ENCODE measurements around the gene RNF214.

RNF214 gene

DNA sequence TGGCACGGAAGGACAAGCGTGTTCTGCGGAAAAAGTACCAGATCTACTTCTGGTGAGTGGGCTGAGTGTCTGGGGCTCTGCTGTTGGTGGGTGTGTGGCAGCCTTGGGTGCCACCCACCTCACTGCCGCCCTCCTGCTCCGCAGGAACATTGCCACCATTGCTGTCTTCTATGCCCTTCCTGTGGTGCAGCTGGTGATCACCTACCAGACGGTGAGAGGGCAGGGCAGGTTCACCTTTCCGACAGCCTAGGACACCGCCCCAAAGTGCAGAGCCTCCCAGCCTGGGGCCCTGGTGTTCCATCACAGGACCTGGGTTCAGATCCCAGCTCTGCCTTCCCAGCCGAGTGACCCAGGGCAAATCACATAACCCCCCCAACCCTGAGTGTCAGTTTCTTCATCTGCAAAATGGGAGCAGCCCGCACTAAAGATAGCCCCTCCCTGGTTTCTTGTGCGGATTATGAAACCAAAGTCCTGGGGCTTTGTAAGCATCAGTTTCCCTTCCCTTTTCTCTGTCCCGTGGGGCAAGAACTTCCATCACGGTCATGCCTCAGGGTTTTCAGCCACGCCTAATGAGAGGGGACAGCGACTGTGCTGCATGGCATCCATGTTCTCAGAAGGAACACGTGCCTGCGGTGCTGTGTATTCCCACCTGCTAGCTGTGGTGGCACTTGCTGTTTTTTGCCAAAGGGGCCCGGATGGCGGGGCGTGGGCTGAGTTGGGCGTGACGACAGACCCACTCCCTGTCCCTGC, 43.1 kb upstream of the RNF214 start:
- Histone ChIP-seq H3K27ac (ENCODE audit: insufficient read depth, low read depth, low read length, poor library complexity, severe bottlenecking) (no peak overlapping the region), H3K36me3 (ENCODE audit: control insufficient read depth, insufficient read depth, low read length) (peaks cover 5% of the 10 kb centered on the region)
- WGBS, 2 experiments, result 95% methylated on average over 22 of the region's 22 CpGs

DNA sequence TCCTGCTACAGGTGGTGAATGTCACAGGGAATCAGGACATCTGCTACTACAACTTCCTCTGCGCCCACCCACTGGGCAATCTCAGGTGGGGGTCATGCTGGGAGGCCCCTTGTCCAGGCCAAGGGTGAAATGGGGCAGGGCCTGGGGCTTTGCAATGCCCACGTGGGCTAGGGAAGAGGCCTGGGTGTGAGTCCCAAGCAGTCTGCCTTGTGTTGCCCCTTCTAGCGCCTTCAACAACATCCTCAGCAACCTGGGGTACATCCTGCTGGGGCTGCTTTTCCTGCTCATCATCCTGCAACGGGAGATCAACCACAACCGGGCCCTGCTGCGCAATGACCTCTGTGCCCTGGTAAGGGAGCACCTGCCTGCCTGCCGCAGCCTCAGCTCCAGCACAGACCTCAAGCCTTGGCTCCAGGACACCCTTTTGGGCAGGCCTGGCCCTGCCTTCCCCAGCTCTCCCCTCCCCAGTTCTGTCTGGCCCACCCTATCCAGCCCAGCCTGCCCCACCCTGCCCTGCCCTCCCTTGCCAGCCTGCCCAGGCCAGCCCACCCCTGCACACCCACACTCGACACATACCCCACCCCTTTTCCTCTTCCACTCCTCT, 42.4 kb upstream of the RNF214 start:
- Histone ChIP-seq H3K36me3 (ENCODE audit: control insufficient read depth, insufficient read depth, low read length) (peaks cover 5% of the 10 kb centered on the region), H3K27me3 (ENCODE audit: control insufficient read depth, insufficient read depth, low read length, poor library complexity, severe bottlenecking) (no peaks in the 10 kb centered on the region), H3K4me1 (ENCODE audit: control insufficient read depth, insufficient read depth, low read length) (no peaks in the 10 kb centered on the region), H3K4me3 (ENCODE audit: insufficient read depth, low read depth, low read length) (no peak overlapping the region), H3K9me3 (ENCODE audit: control insufficient read depth, low read length) (no peaks in the 10 kb centered on the region), H3K27ac (ENCODE audit: insufficient read depth, low read depth, low read length, poor library complexity, severe bottlenecking) (no peak overlapping the region)
- 92 to 93% methylated on average over 8 of the region's 8 CpGs for WGBS, 2 experiments

More for the DNA sequence above, 43.1 kb upstream of the RNF214 start:
- no peaks in the 10 kb centered on the region for H3K9me3 ChIP-seq (ENCODE audit: control insufficient read depth, low read length)
- no peaks in the 10 kb centered on the region for H3K4me1 ChIP-seq (ENCODE audit: control insufficient read depth, insufficient read depth, low read length)
- H3K4me3 ChIP-seq (ENCODE audit: insufficient read depth, low read depth, low read length), result no peak overlapping the region
- H3K27me3 ChIP-seq (ENCODE audit: control insufficient read depth, insufficient read depth, low read length, poor library complexity, severe bottlenecking), result no peaks in the 10 kb centered on the region

GRCh38 chr11:117191680-117192400, 40.6 kb upstream of the RNF214 start:
- 94 to 96% methylated on average over 26 of the region's 26 CpGs for WGBS, 2 experiments
- Histone ChIP-seq H3K4me1 (ENCODE audit: control insufficient read depth, insufficient read depth, low read length) (no peaks in the 10 kb centered on the region), H3K27ac (ENCODE audit: insufficient read depth, low read depth, low read length, poor library complexity, severe bottlenecking) (no peak overlapping the region), H3K4me3 (ENCODE audit: insufficient read depth, low read depth, low read length) (no peak overlapping the region), H3K36me3 (ENCODE audit: control insufficient read depth, insufficient read depth, low read length) (peaks cover 5% of the 10 kb centered on the region), H3K9me3 (ENCODE audit: control insufficient read depth, low read length) (no peaks in the 10 kb centered on the region), H3K27me3 (ENCODE audit: control insufficient read depth, insufficient read depth, low read length, poor library complexity, severe bottlenecking) (no peaks in the 10 kb centered on the region)

GRCh38 chr11:117192401-117192875, 40.0 kb upstream of the RNF214 start:
- no peak overlapping the region for H3K27ac ChIP-seq (ENCODE audit: insufficient read depth, low read depth, low read length, poor library complexity, severe bottlenecking)
- H3K9me3 ChIP-seq (ENCODE audit: control insufficient read depth, low read length), result no peaks in the 10 kb centered on the region
- H3K4me1 ChIP-seq (ENCODE audit: control insufficient read depth, insufficient read depth, low read length), result no peaks in the 10 kb centered on the region
- WGBS, 2 experiments, result 94% methylated on average over 17 of the region's 17 CpGs
- H3K27me3 ChIP-seq (ENCODE audit: control insufficient read depth, insufficient read depth, low read length, poor library complexity, severe bottlenecking), result no peaks in the 10 kb centered on the region
- H3K4me3 ChIP-seq (ENCODE audit: insufficient read depth, low read depth, low read length), result no peak overlapping the region
- H3K36me3 ChIP-seq (ENCODE audit: control insufficient read depth, insufficient read depth, low read length), result peaks cover 5% of the 10 kb centered on the region

- H3K9me3 ChIP-seq (ENCODE audit: control insufficient read depth, low read length), result no peaks in the 10 kb centered on the region
- 94 to 96% methylated on average over 15 of the region's 15 CpGs for WGBS, 2 experiments
- H3K4me1 ChIP-seq (ENCODE audit: control insufficient read depth, insufficient read depth, low read length), result peaks cover 8% of the 10 kb centered on the region
Measured at GRCh38 chr11:117193130-117194020, 39.1 kb upstream of the RNF214 start.

GRCh38 chr11:117194267-117194666, 38.2 kb upstream of the RNF214 start:
- Histone ChIP-seq H3K4me3 (ENCODE audit: insufficient read depth, low read depth, low read length) (no peak overlapping the region), H3K36me3 (ENCODE audit: control insufficient read depth, insufficient read depth, low read length) (peaks cover 5% of the 10 kb centered on the region), H3K27me3 (ENCODE audit: control insufficient read depth, insufficient read depth, low read length, poor library complexity, severe bottlenecking) (no peaks in the 10 kb centered on the region), H3K4me1 (ENCODE audit: control insufficient read depth, insufficient read depth, low read length) (peaks cover 16% of the 10 kb centered on the region), H3K27ac (ENCODE audit: insufficient read depth, low read depth, low read length, poor library complexity, severe bottlenecking) (no peak overlapping the region), H3K9me3 (ENCODE audit: control insufficient read depth, low read length) (no peaks in the 10 kb centered on the region)
- 86 to 87% methylated on average over 5 of the region's 5 CpGs for WGBS, 2 experiments

More at GRCh38 chr11:117193130-117194020, 39.1 kb upstream of the RNF214 start:
- H3K4me3 ChIP-seq (ENCODE audit: insufficient read depth, low read depth, low read length), result no peak overlapping the region
- peaks cover 5% of the 10 kb centered on the region for H3K36me3 ChIP-seq (ENCODE audit: control insufficient read depth, insufficient read depth, low read length)
- H3K27ac ChIP-seq (ENCODE audit: insufficient read depth, low read depth, low read length, poor library complexity, severe bottlenecking), result no peak overlapping the region
- no peaks in the 10 kb centered on the region for H3K27me3 ChIP-seq (ENCODE audit: control insufficient read depth, insufficient read depth, low read length, poor library complexity, severe bottlenecking)

GRCh38 chr11:117195258-117195657, 37.2 kb upstream of the RNF214 start:
- peaks cover 26% of the 10 kb centered on the region for H3K4me1 ChIP-seq (ENCODE audit: control insufficient read depth, insufficient read depth, low read length)
- 90 to 95% methylated on average over 4 of the region's 4 CpGs for WGBS, 2 experiments
- H3K4me3 ChIP-seq (ENCODE audit: insufficient read depth, low read depth, low read length), result no peak overlapping the region
- H3K9me3 ChIP-seq (ENCODE audit: control insufficient read depth, low read length), result no peaks in the 10 kb centered on the region
- H3K27me3 ChIP-seq (ENCODE audit: control insufficient read depth, insufficient read depth, low read length, poor library complexity, severe bottlenecking), result no peaks in the 10 kb centered on the region
- peaks cover 5% of the 10 kb centered on the region for H3K36me3 ChIP-seq (ENCODE audit: control insufficient read depth, insufficient read depth, low read length)
- H3K27ac ChIP-seq (ENCODE audit: insufficient read depth, low read depth, low read length, poor library complexity, severe bottlenecking), result no peak overlapping the region

- peaks cover 31% of the 10 kb centered on the region for H3K4me1 ChIP-seq (ENCODE audit: control insufficient read depth, insufficient read depth, low read length)
- H3K9me3 ChIP-seq (ENCODE audit: control insufficient read depth, low read length), result no peaks in the 10 kb centered on the region
- no peaks in the 10 kb centered on the region for H3K27me3 ChIP-seq (ENCODE audit: control insufficient read depth, insufficient read depth, low read length, poor library complexity, severe bottlenecking)
- 95% methylated on average over 19 of the region's 19 CpGs for WGBS, 2 experiments
- no peak overlapping the region for H3K4me3 ChIP-seq (ENCODE audit: insufficient read depth, low read depth, low read length)
- peaks cover 5% of the 10 kb centered on the region for H3K36me3 ChIP-seq (ENCODE audit: control insufficient read depth, insufficient read depth, low read length)
- H3K27ac ChIP-seq (ENCODE audit: insufficient read depth, low read depth, low read length, poor library complexity, severe bottlenecking), result no peak overlapping the region
Measured at GRCh38 chr11:117195761-117196160, 36.7 kb upstream of the RNF214 start.

- 92 to 94% methylated on average over 7 of the region's 7 CpGs for WGBS, 2 experiments
- H3K4me1 ChIP-seq (ENCODE audit: control insufficient read depth, insufficient read depth, low read length), result peaks cover 40% of the 10 kb centered on the region
- no peak overlapping the region for H3K4me3 ChIP-seq (ENCODE audit: insufficient read depth, low read depth, low read length)
- no peak overlapping the region for H3K27ac ChIP-seq (ENCODE audit: insufficient read depth, low read depth, low read length, poor library complexity, severe bottlenecking)
- no peaks in the 10 kb centered on the region for H3K27me3 ChIP-seq (ENCODE audit: control insufficient read depth, insufficient read depth, low read length, poor library complexity, severe bottlenecking)
- H3K9me3 ChIP-seq (ENCODE audit: control insufficient read depth, low read length), result no peaks in the 10 kb centered on the region
- H3K36me3 ChIP-seq (ENCODE audit: control insufficient read depth, insufficient read depth, low read length), result peaks cover 2% of the 10 kb centered on the region
Measured at GRCh38 chr11:117197006-117197405, 35.5 kb upstream of the RNF214 start.
